ENCODE results near the gene CSF2.

- no peak for TF ChIP-seq CTCF (IDR thresholded peaks at IDR 0.05)
- TF ChIP-seq POLR2A (IDR thresholded peaks at IDR 0.05) = no peak
- no peak for TF ChIP-seq EP300 (IDR thresholded peaks at IDR 0.05; ENCODE audit: low read depth)
- no peak for TF ChIP-seq POLR2AphosphoS5 (IDR thresholded peaks at IDR 0.05)
Measured at GRCh38 chr5:132083071-132083678, 9.6 kb downstream of the CSF2 start.

Data from transverse colon (tissue), 4 donors.